Esophagus squamous epithelium (tissue), 4 donors: ENCODE results near the gene ZNF595.
"Not testable (repeated sequence)": the region's sequence is repeated elsewhere in the genome, so short reads cannot be mapped to it uniquely, and the experiment has no call there.

Experiments used
- CTCF ChIP-seq, 6 experiments: fragments of 450-650 bp in 4 of 6; fragments of 200-600 bp in 2 of 6; sonication (generic) in 2 of 6; IDR thresholded peaks; one replicate each; pipeline ENCODE4 v1.5.1; 2016 to 2019; ENCODE audit warnings: antibody characterized with exemption in 6 of 6, mild to moderate bottlenecking in 4 of 6, moderate library complexity in 4 of 6
- POLR2A ChIP-seq, 4 donors: fragments of 450-650 bp; IDR thresholded peaks; one replicate each; pipeline ENCODE4 v1.6.1; 2017; ENCODE audit warnings: antibody characterized with exemption in 4 of 4, mild to moderate bottlenecking in 4 of 4, moderate library complexity in 3 of 4

DNA sequence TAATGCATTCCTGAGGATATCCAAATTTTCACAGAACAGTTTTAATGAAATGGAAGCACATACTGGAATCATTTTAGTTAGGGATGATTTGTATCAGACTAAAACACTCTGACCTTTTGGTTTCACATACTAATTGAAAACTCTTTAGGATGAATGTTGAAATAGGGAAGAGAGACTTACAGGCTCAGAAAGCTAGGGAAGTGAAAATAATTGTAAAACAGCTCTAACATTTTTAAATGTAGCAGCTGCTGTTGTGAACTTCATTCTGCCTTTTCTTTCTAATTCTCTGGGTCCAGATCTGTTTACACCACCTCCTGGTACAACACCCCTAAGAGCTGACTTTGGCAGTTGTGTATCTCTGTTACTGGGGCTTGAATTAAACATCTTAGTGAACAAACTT, 9.7 kb upstream of the ZNF595 start:
- TF ChIP-seq CTCF, POLR2A (IDR thresholded peaks at IDR 0.05): not testable (repeated sequence)
